MM.1S (cell line): ENCODE data around the gene SMYD2.

Experiments used
- CTCF ChIP-seq: fragments of 300-600 bp; sonication (generic); IDR thresholded peaks from 2 replicates; pipeline ENCODE4 v1.5.1; 2016; ENCODE audit warnings: antibody characterized with exemption, low read length, mixed read lengths
- EZH2 ChIP-seq: fragments of 300-600 bp; sonication (generic); optimal IDR thresholded peaks from 2 replicates; pipeline ENCODE3; 2017; ENCODE audit warnings: low read depth, mild to moderate bottlenecking, antibody characterized with exemption, low read length, mixed read lengths

- TF ChIP-seq CTCF (no peak), EZH2 (no peak)
These were observed 73.6 kb downstream of the SMYD2 start for GRCh38 chr1:214354440-214355148.
